HG03280 (cell line): ENCODE measurements around the gene DUSP2.
"Not testable (repeated sequence)": the region's sequence is repeated elsewhere in the genome, so short reads cannot be mapped to it uniquely, and the experiment has no call there.

Experiments used
- ATAC-seq: cut with Tn5 transposase; IDR thresholded peaks from one replicate; pipeline ENCODE4 v1.9.1; 2021; ENCODE audit warnings: mild to moderate bottlenecking, moderate library complexity; ENCODE audit not compliant: unreplicated experiment

DUSP2 gene

GRCh38 chr2:96163768-96164429 is 18.7 kb upstream of the DUSP2 start:
- ATAC-seq: peak; percentile 52

DNA sequence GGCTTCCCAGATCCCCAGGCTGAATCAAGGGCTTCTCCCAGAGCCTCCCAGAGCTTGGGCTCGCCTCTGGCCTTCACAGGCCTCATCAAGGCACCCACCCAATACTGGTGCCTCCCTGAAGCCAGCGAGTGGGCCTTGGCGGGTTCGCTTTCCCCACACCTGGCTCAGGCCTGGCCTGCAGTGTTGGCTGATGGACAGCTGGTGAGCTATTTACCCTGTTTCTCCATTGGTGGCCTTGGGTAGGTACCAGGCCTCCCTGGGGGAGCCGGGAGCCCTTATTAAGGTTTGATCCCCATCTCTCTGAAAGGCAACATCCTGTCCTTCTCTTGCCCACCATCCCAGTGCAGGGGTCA is 18.2 kb upstream of the DUSP2 start:
- ATAC-seq: peak; percentile 2

- ATAC-seq: no peak
Measured at GRCh38 chr2:96161898-96162297, 16.7 kb upstream of the DUSP2 start.

DNA sequence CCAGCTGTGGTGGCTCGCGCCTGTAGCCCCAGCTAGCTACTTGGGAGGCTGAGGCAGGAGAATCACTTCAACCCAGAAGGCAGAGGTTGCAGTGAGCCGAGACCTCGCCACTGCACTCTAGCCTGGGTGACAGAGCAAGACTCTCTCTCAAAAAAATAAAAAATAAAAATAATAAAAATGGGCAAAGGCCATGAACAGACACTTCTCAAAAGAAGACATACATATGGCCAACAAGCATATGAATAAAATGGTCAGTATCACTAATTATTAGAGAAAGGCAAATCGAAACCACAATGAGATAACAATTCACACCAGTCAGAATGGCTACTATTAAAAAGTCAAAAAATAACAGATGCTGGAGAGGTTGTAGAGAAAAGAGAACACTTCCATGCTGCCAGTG is 15.1 kb upstream of the DUSP2 start:
- ATAC-seq: not testable (repeated sequence)

GRCh38 chr2:96159084-96159830 is 14.0 kb upstream of the DUSP2 start:
- no peak for ATAC-seq

DNA sequence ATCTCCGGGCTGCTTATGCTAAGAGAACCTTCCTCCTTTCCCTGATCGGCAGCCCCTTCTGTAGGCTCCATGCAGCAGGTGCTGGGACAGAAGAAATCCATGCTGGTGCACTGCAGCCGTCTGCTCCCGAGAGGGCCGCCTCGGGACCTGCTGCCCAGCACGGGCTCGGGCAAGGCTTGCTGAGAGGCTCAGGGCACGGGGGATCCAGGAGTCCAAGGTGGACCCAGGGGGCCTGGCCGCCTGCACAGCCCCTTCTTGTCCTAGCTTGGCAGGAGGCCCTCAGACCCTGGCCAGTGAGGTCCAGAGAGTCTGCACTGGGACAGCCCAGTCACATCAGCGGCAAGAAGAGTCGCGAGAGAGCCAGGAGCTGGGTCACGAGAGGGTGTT is 13.3 kb upstream of the DUSP2 start:
- no peak for ATAC-seq

DNA sequence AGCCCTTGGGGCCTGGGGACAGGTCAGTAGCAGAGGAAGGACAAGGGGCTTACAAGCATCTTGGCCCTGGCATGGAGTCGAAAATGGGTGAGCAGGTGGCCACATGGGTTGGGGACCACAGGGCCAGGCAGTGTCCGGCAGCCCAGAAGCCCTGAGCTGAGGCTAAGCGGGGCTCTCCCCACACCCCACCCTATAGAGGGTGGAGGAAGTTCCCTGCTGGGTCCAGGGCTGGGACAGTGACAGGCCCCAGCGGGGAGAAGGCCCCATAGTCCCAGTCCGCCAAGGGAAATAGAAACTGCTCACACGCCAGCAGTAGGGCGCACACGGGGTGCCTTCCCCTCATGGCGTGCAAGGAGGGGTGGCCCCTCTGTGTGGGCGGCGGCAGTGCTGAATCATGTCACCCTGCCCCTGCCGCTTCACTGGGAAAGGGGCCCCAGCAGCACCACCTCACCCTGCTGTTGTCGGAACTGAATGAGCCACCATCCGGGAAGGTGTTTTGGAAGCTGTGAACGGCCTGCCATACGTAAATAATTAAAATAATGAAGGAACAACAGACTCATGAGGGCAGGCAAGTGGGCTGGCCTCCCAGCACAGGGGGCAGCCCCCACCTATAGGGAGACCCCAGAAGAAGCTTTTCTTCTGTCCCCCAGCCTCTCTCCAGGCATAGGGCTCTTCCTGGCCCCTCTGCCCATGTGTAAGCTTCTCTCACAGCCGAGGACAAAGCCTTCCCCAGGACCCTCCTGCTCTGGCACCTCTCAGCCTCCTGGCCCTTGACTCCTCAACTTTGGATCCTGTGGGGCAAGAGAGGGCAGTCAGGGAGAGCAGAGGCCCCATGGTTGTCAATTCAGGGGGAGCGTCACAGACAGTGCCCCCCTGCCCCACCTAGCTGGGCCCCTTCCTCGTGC is 12.7 kb upstream of the DUSP2 start:
- peak; percentile 67 for ATAC-seq

DNA sequence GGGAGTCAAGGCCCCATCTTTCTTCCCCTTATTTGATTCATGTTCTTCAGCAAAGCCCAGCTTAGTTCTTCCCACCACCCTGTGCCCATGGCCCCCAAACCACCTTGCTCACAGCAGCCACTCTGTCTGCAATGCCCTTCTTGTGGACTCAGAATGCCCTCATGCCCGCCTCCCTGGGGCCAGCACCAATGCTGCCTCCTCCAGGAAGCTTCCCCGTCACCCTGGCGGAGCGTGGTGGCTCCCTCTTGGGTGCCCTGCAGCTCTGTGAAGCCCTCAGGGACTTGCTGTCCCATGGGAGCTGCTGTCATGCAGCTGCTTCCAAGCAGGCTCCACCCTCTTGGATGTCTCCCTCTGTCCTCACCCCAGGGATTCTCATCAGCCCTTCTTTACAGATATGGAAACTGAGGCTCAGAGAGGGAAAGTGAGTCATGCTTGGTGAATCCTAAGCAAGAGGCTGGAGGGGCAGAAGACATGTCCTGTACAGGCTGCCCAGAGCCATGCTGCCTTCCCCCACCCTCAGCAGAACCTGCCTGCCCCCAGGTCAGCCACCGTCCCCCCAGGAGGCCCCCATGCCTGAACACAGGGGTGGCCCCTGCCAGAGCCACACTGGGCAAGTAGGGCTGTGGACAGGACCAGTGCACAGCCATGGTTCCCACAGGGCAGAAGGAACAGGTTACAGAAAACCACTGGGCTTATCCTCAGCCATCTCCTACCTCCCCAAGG is 11.8 kb upstream of the DUSP2 start:
- peak; percentile 30 for ATAC-seq

DNA sequence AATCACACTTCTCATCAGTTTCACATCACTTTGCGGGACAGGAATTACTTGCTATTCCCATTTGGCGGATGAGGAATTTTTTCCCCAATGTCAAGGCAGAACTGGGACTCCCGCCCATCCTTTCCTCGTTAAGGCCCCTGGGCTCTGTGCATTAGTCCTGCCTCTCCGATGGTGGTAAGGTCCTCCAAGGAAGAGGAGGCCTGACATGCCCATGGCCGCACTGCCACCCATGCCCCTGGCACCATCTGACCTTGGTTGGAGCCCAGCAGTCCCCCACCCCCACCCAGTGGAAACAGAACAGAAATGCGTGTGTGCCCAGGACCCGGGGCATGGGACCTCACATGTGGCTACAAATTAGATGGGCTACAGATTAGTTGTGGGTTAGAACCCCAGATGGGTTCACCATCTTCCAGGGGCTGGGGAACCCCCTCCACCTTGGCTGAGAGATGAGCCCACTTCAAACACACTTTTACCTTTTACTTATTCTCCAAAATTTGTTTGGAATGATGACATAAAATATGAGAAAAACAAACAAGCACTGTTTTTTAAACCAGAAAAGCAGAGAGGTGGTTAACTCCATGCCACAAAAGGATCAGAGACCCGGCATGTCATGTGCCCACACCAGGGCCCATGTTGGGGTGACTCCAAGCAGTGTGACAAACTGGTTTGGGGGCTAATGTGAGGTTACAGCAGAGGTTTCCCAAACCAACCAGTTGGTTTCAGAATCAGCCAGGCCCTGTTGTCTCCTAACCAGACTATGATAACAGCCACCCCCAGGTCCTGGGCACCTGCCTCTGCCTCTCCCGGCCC is 11.0 kb upstream of the DUSP2 start:
- ATAC-seq: no peak

- ATAC-seq: no peak
Measured at GRCh38 chr2:96154506-96155380, 9.5 kb upstream of the DUSP2 start.

GRCh38 chr2:96153991-96154431 is 8.8 kb upstream of the DUSP2 start:
- no peak for ATAC-seq

- ATAC-seq: no peak
Measured at GRCh38 chr2:96153291-96153713, 8.1 kb upstream of the DUSP2 start.

GRCh38 chr2:96152304-96153161 is 7.3 kb upstream of the DUSP2 start:
- ATAC-seq: no peak

DNA sequence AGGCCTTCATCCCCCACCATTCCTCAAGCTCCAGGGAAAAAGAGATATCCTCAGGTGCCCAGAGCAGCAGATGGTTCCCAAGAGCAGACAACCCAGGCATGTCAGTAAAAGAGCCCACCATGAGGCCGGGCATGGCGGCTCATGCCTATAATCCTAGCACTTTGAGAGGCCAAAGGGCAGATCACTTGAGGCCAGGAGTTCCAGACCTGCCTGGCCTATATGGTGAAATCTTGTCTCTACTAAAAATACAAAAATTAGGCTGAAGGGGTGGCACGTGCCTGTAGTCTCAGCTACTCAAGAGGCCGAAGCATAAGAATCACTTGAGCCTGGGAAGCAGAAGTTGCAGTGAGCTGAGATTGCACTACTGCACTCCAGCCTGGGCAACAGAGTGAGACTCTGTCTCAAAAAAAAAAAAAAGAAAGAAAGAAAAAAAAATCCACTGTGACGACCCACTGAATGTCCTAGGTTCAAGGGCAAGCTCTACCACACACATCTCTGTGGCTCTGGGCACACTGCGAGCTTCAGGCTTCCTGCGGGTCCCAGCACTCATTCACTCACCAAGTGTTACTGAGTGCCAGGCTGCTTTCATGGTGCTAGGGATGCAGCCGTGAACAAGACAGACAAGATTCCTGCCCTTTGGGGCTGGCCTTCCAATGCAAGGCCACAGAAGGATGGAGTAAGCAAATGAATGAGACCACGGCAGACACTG is 6.5 kb upstream of the DUSP2 start:
- ATAC-seq: no peak

DNA sequence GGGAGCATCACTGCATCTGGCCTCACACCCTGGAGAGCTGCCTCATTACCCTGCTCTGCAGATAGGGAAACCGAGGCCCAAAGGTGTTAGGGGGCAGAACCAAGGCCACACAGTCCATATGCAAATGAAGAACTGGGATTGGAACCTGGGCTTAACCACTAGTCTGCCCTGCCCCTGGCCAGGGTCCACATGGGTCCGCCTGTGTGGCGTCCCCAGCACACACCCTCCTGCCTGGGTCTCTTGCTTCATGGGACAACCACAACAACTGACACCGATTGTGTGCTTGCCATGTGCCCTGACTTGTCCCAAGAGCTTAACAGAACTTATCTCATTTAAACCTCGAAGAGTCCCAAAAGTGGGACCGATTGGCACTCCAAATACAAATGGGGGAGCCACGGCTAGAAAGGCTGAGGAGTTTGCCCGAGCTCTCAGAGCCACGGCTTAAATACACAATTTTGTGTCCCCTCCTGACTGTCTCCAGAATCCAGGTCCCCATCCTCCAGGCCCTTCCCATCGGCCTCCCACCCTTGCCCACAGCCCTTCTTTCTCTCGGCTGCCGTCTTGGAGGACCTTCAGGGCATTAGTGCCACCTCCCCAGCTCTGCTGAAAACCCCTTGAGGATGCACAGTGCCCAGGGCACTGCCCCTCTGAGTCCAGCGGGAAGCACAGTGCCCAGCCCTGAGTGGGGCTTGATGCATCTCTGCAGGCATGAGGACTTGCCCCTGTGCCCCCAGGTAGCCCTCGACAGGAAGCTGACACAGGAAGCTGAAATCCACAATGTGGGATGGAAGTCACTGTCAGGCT is 5.8 kb upstream of the DUSP2 start:
- no peak for ATAC-seq

GRCh38 chr2:96150007-96150640 is 4.9 kb upstream of the DUSP2 start:
- no peak for ATAC-seq
